Measurements from ENCODE around the gene CTDNEP1.
A peak's percentile ranks its signal among the peaks of the same experiment; 100 is the strongest.

CTDNEP1 gene

DNA sequence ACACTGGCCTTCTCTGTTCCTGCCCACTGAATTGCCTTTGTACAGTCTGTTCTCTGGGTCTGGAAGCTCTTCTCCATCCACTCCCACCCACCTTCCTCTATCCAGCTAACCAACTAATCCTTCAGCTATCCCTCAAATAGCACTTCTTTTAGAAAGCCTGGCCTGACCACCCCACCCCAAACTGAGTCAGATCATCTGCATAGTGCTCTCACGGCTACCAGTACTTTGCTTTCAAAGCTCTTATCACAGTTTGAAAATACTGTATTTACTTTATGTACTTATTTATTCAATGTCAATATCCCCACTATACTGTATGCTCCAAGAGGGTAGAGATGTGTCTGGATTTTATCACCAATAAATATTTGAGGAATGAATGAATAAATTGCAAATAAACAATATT lies 15.2 kb upstream of the CTDNEP1 start:
- Histone ChIP-seq H3K4me3 (no peak overlapping the region), H3K27ac (no peak overlapping the region)
- no peak for DNase-seq (ENCODE audit: low spot score)
- TF ChIP-seq, protein P1, sequence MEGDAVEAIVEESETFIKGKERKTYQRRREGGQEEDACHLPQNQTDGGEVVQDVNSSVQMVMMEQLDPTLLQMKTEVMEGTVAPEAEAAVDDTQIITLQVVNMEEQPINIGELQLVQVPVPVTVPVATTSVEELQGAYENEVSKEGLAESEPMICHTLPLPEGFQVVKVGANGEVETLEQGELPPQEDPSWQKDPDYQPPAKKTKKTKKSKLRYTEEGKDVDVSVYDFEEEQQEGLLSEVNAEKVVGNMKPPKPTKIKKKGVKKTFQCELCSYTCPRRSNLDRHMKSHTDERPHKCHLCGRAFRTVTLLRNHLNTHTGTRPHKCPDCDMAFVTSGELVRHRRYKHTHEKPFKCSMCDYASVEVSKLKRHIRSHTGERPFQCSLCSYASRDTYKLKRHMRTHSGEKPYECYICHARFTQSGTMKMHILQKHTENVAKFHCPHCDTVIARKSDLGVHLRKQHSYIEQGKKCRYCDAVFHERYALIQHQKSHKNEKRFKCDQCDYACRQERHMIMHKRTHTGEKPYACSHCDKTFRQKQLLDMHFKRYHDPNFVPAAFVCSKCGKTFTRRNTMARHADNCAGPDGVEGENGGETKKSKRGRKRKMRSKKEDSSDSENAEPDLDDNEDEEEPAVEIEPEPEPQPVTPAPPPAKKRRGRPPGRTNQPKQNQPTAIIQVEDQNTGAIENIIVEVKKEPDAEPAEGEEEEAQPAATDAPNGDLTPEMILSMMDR (IDR thresholded peaks at IDR 0.05) = no peak

DNA sequence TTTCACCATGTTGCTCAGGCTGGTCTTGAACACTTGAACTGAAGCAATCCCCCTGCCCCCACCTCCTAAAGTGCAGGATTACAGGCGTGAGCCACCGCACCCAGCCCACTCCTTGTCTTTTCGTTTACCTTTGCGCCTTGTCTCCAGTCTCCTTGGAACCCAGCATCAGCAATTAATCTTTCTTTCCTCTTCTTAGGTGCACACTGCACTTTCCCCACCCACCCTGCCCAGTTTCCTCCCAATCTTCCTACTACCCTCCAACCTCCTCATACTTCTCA lies 12.2 kb upstream of the CTDNEP1 start:
- TF ChIP-seq, protein P1 (IDR thresholded peaks at IDR 0.05) = no peak
- DNase-seq (ENCODE audit: low spot score) = no peak
- H3K27ac ChIP-seq = no peak overlapping the region
- H3K4me3 ChIP-seq = peak overlapping the region; percentile 69

DNA sequence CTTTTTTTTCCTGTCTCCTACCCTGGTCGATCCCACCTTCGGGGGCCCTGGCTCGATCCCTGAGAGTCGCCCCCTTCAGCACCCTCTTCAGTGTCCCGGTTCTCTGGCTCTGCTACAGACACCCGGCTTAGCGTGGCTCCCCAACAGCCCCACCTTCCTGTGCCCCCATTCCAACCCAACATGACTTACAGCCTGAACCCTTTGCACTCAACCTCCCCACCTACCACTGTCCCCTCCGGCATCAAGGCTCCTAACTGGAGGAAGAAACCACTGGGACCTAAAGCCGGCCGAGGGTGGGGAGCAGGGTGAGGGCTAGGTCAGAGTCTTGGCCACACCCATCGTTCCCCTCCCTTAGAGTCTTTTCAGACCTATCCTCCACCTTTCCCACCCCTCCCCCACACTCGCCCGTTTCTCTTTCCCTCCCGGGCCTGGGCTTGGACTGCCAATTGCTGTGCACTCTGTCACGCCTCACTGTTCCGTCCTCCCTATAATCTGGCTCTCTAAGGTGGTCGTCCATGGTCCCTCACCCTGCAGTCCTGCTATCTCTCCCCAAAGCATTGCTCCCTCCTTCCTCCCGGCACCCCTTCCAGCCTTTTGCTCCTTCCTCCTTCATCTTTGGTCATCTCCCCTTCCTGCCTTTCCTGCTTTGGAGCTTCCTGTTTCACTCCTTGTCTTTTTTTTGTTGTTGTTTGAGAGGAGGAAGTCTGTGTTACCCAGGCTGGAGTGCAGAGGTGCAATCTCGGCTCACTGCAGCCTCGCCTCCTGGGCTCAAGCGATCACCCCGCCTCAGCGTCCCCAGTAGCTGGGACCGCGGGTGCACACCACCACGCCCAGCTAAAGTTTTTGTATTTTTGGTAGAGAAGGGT lies 11.6 kb upstream of the CTDNEP1 start:
- peak overlapping the region; percentile 69 for H3K4me3 ChIP-seq
- TF ChIP-seq, protein P1 (IDR thresholded peaks at IDR 0.05) = no peak
- DNase-seq (ENCODE audit: low spot score) = no peak
- peak overlapping the region in 1 of 2 donors; percentile 26 for H3K27ac ChIP-seq

DNA sequence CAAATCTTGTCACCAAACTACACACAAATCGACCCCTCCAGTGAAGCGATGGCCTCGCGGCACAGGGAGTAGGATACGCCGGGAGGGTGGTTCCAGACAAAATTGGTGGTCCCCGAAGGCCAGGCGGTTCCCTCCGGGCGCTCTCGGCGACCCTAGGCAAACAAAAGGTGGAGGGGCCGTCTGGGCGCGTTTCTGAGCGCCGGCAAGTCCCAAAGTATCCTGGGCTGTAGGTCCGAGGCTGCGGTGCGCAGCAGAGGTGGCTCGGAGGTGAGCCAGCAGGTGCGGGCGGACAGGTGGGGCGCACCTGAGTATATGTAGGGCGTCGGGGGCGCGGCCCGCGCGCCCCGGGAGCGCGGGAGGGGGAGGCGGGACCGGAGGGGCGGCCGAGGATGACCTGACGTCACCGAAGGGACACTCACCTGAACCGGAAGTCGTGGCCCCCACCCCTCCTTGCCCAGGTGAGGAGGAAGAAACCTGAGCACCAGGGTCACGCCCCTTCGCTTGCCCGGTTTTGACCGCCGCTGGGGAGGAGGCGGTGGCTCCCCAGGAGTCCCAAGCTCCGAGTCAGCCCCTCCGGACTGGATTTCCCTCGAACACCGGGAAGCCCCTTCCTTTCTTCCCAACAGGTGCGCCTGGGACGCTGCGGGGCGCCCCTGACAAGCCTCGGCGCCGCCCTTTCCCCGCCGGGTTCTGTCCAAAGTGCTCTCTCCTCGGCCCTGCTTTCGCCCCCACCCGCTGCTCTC lies 10.8 kb upstream of the CTDNEP1 start, which contains the start of gene CLDN7:
Gene CLDN7 (minus strand): TSS at position 287 of the 743 bp plus-strand sequence. CDS start 435 bp downstream, outside the sequence.
- TF ChIP-seq, protein P1 (IDR thresholded peaks at IDR 0.05) = no peak
- H3K27ac ChIP-seq = peak within 1 kb of the TSS in 1 of 2 donors; percentile 26
- DNase-seq (ENCODE audit: low spot score) = no peak
- peak within 1 kb of the TSS; percentile 69 for H3K4me3 ChIP-seq

DNA sequence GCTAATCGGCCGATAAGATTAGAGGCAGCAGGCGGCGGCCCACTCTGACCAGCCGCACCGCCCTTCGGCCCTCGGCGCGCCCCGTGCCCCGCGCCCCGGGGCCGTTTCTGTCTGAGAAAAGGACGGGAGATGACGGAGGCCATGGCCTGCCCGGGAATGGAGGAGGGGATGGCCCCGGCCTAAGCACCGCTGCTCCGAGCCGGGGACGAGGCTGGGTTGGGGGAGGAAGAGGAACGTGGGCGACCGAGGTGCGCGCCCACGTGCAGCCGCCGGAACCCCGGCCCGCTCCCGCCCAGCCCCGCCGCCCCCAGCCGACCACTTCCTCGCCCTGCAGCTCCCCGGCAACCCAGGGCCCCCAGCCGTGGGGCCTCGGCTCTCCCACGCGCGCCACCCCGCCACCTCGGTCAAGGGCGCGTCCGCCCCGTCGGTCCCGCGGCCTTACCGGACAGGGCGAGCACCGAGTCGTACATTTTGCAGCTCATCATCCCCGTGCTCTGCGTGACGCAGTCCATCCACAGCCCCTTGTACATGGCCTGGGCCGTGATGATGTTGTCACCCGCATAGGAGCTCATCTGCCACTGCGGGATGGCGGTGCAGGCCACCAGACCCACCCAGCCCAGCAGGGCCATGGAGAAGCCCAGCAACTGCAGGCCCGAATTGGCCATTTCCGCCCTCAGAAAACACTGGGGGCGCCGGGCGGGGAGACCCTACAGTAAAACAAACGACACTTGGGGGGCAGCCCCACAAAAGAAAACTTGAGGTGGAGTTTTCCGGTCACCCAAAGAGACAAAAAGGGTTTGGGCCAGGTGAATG lies 10.1 kb upstream of the CTDNEP1 start:
- Histone ChIP-seq H3K4me3 (peak overlapping the region; percentile 69), H3K27ac (no peak overlapping the region)
- TF ChIP-seq, protein P1 (IDR thresholded peaks at IDR 0.05) = no peak
- no peak for DNase-seq (ENCODE audit: low spot score)

DNA sequence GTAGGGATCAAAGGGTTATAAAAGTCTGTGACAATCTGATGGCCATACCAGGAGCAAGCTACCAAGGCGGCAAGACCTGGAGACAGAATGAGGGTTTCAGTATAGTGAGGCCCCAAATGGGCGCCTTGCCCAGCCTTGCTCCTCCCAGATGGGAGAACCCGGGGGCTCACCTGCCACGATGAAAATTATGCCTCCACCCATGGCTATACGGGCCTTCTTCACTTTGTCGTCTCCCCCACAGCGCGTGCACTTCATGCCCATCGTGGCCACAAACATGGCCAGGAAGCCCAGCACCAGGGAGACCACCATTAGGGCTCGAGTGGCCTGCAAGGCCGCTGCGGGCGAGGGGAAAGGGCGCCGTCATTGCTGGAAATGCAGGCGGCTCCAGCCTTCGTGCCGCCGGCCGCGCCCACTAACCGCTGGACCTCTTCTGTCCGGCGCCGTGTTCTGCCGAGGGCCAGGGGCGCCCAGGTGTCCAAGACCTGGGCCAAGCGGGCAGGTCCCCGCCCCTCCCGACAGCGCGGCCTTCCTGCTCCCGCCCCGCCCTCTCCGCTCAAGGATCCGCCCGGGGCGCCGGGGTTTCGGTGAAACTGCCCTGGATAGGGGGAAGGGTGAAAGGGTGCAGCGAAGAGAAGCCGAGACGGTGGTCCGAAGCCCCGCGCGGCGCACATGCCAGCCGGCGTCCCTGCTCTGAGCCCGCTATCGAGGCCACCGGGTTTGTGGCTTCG lies 9.3 kb upstream of the CTDNEP1 start:
- no peak for DNase-seq (ENCODE audit: low spot score)
- TF ChIP-seq, protein P1 (IDR thresholded peaks at IDR 0.05) = no peak
- no peak overlapping the region for H3K27ac ChIP-seq
- H3K4me3 ChIP-seq = peak overlapping the region; percentile 69

Measured in coronary artery (tissue), 2 donors.